Keratinocyte (primary cell): Measurements from ENCODE around the gene CSH2. TPM values are rescaled to one million over a fixed set of nuclear protein-coding genes. Genes with fewer than 3 reads are reported as not detected.
"Not testable (repeated sequence)": the region's sequence is repeated elsewhere in the genome, so short reads cannot be mapped to it uniquely, and the experiment has no call there.

Source experiments
- DNase-seq: peaks from one replicate; pipeline ENCODE4 v3.0.0-alpha.2; 2011; ENCODE audit warnings: low read depth, missing footprints, low spot score
- FAIRE-seq: peaks from 2 replicates; lab custom pipeline; 2011; peaks lifted over from hg19 to GRCh38; lab: Jason Lieb, UNC
- H2AFZ ChIP-seq: 2 replicates; pipeline ENCODE4 v1.6.0; 2012; ENCODE audit warnings: low read length, control low read depth, inconsistent platforms; ENCODE audit not compliant: control insufficient read depth
- H3K27ac ChIP-seq: 2 replicates; pipeline ENCODE4 v1.5.1; 2011; ENCODE audit warnings: low read length; ENCODE audit not compliant: control insufficient read depth, insufficient read depth
- H3K27me3 ChIP-seq: 3 replicates; pipeline ENCODE4 v1.6.0; 2011; ENCODE audit warnings: low read length; ENCODE audit not compliant: control insufficient read depth, insufficient read depth; ENCODE audit errors: extremely low read depth
- H3K36me3 ChIP-seq, 2 experiments: 2 replicates in 1 of 2; 3 replicates in 1 of 2; pipeline ENCODE4 v1.5.1; 2011; ENCODE audit warnings: low read length in 2 of 2, mild to moderate bottlenecking in 1 of 2; ENCODE audit not compliant: control insufficient read depth in 2 of 2, insufficient read depth in 2 of 2; ENCODE audit errors: extremely low read depth in 1 of 2
- H3K4me1 ChIP-seq: 3 replicates; pipeline ENCODE4 v1.5.1; 2011; ENCODE audit warnings: low read length; ENCODE audit not compliant: control insufficient read depth, insufficient read depth; ENCODE audit errors: extremely low read depth
- H3K4me2 ChIP-seq: 3 replicates; pipeline ENCODE4 v1.6.0; 2011; ENCODE audit warnings: low read depth, low read length; ENCODE audit not compliant: control insufficient read depth, insufficient read depth; ENCODE audit errors: extremely low read depth
- H3K4me3 ChIP-seq, 3 experiments: fragments of 200-600 bp in 1 of 3; sonication (generic) in 1 of 3; 2 replicates in 2 of 3; 3 replicates in 1 of 3; pipeline ENCODE4 v1.5.1; 2011 to 2016; ENCODE audit warnings: low read length in 3 of 3, mild to moderate bottlenecking in 3 of 3, control low read depth in 2 of 3, inconsistent platforms in 1 of 3, low read depth in 1 of 3, mixed read lengths in 1 of 3, mixed run types in 1 of 3, moderate library complexity in 1 of 3; ENCODE audit not compliant: control insufficient read depth in 2 of 3, insufficient read depth in 2 of 3; ENCODE audit errors: extremely low read depth in 1 of 3
- H3K79me2 ChIP-seq: 2 replicates; pipeline ENCODE4 v1.6.0; 2012; ENCODE audit warnings: low read length; ENCODE audit not compliant: control insufficient read depth, insufficient read depth
- H3K9ac ChIP-seq: 3 replicates; pipeline ENCODE4 v1.6.0; 2011; ENCODE audit warnings: low read length; ENCODE audit not compliant: control insufficient read depth, insufficient read depth; ENCODE audit errors: extremely low read depth
- H3K9me1 ChIP-seq: 3 replicates; pipeline ENCODE4 v1.6.0; 2011; ENCODE audit warnings: low read length; ENCODE audit not compliant: control insufficient read depth, insufficient read depth; ENCODE audit errors: extremely low read depth
- H3K9me3 ChIP-seq: 2 replicates; pipeline ENCODE4 v1.5.1; 2012; ENCODE audit warnings: low read depth, low read length; ENCODE audit not compliant: control insufficient read depth
- H4K20me1 ChIP-seq: 3 replicates; pipeline ENCODE4 v1.6.0; 2011; ENCODE audit warnings: low read length; ENCODE audit not compliant: control insufficient read depth, insufficient read depth; ENCODE audit errors: extremely low read depth
- dilution Hi-C: fragments of 300-500 bp; cut with MboI; formaldehyde crosslinking; loops from one replicate; pipeline ENCODE4 v1.7.0; 2020; ENCODE audit warnings: low sequenced_read_pairs; ENCODE audit not compliant: extremely low pct_ligation_motif_present
- polyA plus RNA-seq, 5 experiments: library from polyadenylated mRNA; depleted of rRNA in 3 of 5; stranded (reverse) in 3 of 5; stranded (forward) in 1 of 5; unstranded in 1 of 5; fragments of >200 nt; gene quantifications; 1 replicate in 1 of 5; 2 replicates in 3 of 5; 3 replicates in 1 of 5; pipeline versions ENCODE4 v1.2.1 to v1.2.3, GENCODE V29; 2011 to 2012; ENCODE audit warnings: missing spikeins in 2 of 5, low read depth in 1 of 5, low replicate concordance in 1 of 5
- TF ChIP-seq, protein P1 (sequence below), 3 experiments: IDR thresholded peaks in 1 of 3; conservative IDR thresholded peaks in 1 of 3; optimal IDR thresholded peaks in 1 of 3; 2 replicates in 2 of 3; 3 replicates in 1 of 3; pipeline versions ENCODE3 to v1.5.1; 2011; ENCODE audit warnings: low read length in 3 of 3, mild to moderate bottlenecking in 3 of 3, moderate library complexity in 2 of 3, control low read depth in 1 of 3, inconsistent platforms in 1 of 3; ENCODE audit not compliant: insufficient read depth in 2 of 3; ENCODE audit errors: extremely low read depth in 1 of 3

CSH2 gene
- polyA plus RNA-seq, 1 donor (not counting 4 experiments of a cell fraction or from before 2014, with no cell fraction given), result not detected

DNA sequence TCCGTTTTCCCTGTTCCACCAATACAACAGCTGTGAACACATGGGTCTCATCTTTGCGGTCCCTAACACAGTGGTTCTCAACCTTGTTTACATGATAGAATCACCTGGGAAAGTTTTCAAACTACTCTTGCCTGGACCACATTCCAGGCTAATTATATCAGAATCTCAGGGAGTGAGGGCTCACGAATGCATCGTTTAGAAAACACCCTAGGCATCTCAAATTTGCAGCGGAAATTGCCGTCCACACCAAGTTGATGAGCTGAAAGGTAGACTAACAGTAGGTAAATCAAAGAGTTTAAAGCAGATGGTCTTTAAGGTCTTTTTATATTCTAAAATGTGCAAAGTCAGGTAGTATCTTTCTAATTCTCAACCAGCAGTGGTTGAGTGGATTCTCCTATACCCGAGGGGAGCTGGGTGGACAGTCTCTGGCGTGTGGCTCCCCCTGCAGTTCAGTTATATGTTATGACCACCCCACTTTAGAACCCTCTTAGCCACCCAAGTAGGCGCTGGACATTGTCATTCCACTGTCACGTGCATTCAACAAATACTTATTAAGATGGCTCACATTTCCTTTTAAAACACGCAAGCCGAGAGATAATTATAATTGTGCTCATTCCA is 33.8 kb upstream of the CSH2 start:
- H3K9me1 ChIP-seq, H3K4me2 ChIP-seq, H3K79me2 ChIP-seq, H3K27ac ChIP-seq, H3K9ac ChIP-seq, FAIRE-seq, H3K4me1 ChIP-seq, DNase-seq, H2AFZ ChIP-seq, H3K27me3 ChIP-seq, dilution Hi-C loops, H4K20me1 ChIP-seq, H3K4me3 ChIP-seq, H3K36me3 ChIP-seq, H3K9me3 ChIP-seq: not testable (repeated sequence)

DNA sequence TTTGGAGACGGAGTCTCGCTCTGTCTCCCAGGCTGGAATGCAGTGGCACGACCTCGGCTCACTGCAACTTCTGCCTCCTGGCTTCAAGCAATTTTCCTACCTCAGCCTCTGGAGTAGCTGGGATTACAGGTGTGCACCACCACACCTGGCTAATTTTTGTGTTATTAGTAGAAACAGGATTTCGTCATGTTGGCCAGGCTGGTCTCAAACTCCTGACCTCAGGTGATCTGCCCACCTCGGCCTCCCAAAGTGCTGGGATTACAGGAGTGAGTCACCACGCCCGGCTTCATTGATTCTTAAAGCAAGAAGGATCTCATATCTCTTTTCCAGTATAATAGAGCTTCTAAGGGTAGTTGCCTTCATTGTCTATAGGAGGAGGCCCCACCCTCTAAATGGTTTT is 31.3 kb upstream of the CSH2 start:
- DNase-seq, FAIRE-seq: not testable (repeated sequence)

DNA sequence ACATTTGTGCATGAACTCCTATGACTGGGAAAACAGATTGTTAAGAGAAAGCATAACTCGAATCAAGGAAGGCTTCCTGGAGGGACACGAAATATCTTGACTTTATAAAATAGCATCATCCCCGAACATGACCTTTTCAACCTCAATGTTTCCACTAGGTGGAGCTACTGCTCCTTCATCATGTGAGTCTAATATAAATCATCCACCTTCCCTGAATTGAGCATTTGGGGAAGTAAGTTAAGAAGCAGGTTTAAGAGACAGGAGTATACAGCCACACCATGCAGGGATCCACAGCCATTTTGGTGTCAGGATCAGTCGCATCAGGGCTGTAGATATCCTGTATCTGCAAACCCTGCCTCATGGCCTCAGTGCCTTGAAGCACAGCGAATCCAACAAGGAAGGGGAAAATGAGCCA is 30.3 kb upstream of the CSH2 start:
- FAIRE-seq, H3K36me3 ChIP-seq, H3K4me2 ChIP-seq, H3K4me3 ChIP-seq, H3K4me1 ChIP-seq, H3K9me3 ChIP-seq, H3K27me3 ChIP-seq, dilution Hi-C loops, H3K9me1 ChIP-seq, H3K79me2 ChIP-seq, H3K9ac ChIP-seq, H2AFZ ChIP-seq, DNase-seq, H3K27ac ChIP-seq, H4K20me1 ChIP-seq: not testable (repeated sequence)
- TF ChIP-seq, protein P1, sequence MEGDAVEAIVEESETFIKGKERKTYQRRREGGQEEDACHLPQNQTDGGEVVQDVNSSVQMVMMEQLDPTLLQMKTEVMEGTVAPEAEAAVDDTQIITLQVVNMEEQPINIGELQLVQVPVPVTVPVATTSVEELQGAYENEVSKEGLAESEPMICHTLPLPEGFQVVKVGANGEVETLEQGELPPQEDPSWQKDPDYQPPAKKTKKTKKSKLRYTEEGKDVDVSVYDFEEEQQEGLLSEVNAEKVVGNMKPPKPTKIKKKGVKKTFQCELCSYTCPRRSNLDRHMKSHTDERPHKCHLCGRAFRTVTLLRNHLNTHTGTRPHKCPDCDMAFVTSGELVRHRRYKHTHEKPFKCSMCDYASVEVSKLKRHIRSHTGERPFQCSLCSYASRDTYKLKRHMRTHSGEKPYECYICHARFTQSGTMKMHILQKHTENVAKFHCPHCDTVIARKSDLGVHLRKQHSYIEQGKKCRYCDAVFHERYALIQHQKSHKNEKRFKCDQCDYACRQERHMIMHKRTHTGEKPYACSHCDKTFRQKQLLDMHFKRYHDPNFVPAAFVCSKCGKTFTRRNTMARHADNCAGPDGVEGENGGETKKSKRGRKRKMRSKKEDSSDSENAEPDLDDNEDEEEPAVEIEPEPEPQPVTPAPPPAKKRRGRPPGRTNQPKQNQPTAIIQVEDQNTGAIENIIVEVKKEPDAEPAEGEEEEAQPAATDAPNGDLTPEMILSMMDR (optimal IDR thresholded peaks at IDR 0.05 in 1 of 3, IDR thresholded peaks at IDR 0.05 in 1 of 3, conservative IDR thresholded peaks at IDR 0.05 in 1 of 3; ENCODE audit: extremely low read depth in 1 of 3, insufficient read depth in 2 of 3, low read length in 3 of 3), result peak in 1 of 3 experiments; percentile 6

More for the DNA sequence above, 31.3 kb upstream of the CSH2 start:
- H3K27ac ChIP-seq, H3K4me1 ChIP-seq, H3K36me3 ChIP-seq, dilution Hi-C loops, H4K20me1 ChIP-seq, H3K9me3 ChIP-seq, H3K4me2 ChIP-seq, H3K4me3 ChIP-seq, H3K9ac ChIP-seq, H3K9me1 ChIP-seq, H2AFZ ChIP-seq, H3K79me2 ChIP-seq, H3K27me3 ChIP-seq: not testable (repeated sequence)

DNA sequence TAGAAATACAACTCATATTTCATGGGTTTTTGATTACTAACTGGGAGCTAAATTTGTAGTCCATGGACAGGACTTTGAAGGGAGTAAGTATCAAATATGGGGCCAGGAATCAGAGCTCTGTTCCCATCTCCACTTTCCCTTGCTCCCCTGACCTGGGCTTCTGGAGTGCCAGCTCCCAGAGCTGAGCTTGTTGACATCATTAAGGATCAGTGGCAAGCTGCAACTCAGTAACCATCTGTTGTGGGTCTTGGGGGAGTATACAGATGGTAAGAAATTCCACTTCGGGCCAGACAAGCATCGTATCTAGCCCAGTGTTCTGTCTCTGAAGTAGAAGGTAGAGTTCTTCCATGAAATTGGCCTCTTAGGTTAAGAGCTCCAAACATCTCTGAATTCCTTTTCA is 28.5 kb upstream of the CSH2 start:
- FAIRE-seq, result not testable (repeated sequence)

More for the DNA sequence above, 28.5 kb upstream of the CSH2 start:
- H4K20me1 ChIP-seq, H3K4me3 ChIP-seq, H3K9ac ChIP-seq, H3K4me2 ChIP-seq, H2AFZ ChIP-seq, H3K36me3 ChIP-seq, H3K4me1 ChIP-seq, H3K27me3 ChIP-seq, dilution Hi-C loops, H3K9me1 ChIP-seq, DNase-seq, H3K79me2 ChIP-seq, H3K9me3 ChIP-seq, H3K27ac ChIP-seq: not testable (repeated sequence)
